NB4 (cell line): ENCODE measurements around the gene TBC1D12.
"Not testable (repeated sequence)": the region's sequence is repeated elsewhere in the genome, so short reads cannot be mapped to it uniquely, and the experiment has no call there.

Source experiments
- DNase-seq: peaks from one replicate; pipeline ENCODE4 v3.0.0; 2010; ENCODE audit warnings: low read depth
- H3K4me3 ChIP-seq: one replicate; pipeline ENCODE4 v1.5.1; 2011; ENCODE audit warnings: mild to moderate bottlenecking, low read depth, low read length, moderate library complexity
- CTCF ChIP-seq: IDR thresholded peaks from one replicate; pipeline ENCODE4 v1.5.1; 2012; ENCODE audit warnings: low read depth, low read length
- MAX ChIP-seq: IDR thresholded peaks from 2 replicates; pipeline ENCODE4 v1.6.1; 2011; ENCODE audit warnings: low read depth, low read length
- MYC ChIP-seq: IDR thresholded peaks from 2 replicates; pipeline ENCODE4 v1.6.1; 2011; ENCODE audit warnings: low read depth, low read length
- POLR2A ChIP-seq: IDR thresholded peaks from 2 replicates; pipeline ENCODE4 v1.6.1; 2011; ENCODE audit warnings: mild to moderate bottlenecking; ENCODE audit not compliant: insufficient read length; ENCODE audit errors: extremely low read depth

TBC1D12 gene

GRCh38 chr10:94546901-94547185 lies 144.5 kb downstream of the TBC1D12 start:
- no peak for DNase-seq
- TF ChIP-seq CTCF = no peak
- no peak for TF ChIP-seq POLR2A
- no peak for TF ChIP-seq MAX
- TF ChIP-seq MYC = no peak
- peak overlapping the region; percentile 90 for H3K4me3 ChIP-seq

- TF ChIP-seq POLR2A (no peak), MAX (no peak), CTCF (no peak), MYC (no peak)
- no peak overlapping the region for H3K4me3 ChIP-seq
- DNase-seq = no peak
These were observed 146.9 kb downstream of the TBC1D12 start for GRCh38 chr10:94549221-94549620.

GRCh38 chr10:94567714-94568307 lies 165.5 kb downstream of the TBC1D12 start:
- DNase-seq, H3K4me3 ChIP-seq: not testable (repeated sequence)

DNA sequence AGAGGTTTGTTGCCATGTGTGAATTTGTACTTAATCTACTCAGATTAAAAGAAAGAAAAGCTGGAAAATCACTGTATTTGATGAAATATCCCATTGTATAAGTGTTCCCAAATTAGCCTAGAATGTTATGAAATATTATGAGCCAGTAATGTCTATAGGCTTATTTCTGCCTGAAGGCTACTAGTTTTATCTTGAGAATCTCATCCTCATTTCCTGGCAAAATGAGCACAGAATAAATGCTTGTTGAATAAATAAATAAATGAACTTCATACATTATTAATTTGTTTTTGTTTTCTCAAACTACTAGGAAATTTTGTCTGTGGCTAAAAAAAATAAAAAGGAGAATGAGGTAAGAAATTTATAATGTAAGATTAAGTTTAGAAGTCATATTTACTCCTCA lies 168.7 kb downstream of the TBC1D12 start:
- no peak overlapping the region for H3K4me3 ChIP-seq
- DNase-seq = no peak
- TF ChIP-seq MYC (no peak), CTCF (no peak), POLR2A (no peak), MAX (no peak)

DNA sequence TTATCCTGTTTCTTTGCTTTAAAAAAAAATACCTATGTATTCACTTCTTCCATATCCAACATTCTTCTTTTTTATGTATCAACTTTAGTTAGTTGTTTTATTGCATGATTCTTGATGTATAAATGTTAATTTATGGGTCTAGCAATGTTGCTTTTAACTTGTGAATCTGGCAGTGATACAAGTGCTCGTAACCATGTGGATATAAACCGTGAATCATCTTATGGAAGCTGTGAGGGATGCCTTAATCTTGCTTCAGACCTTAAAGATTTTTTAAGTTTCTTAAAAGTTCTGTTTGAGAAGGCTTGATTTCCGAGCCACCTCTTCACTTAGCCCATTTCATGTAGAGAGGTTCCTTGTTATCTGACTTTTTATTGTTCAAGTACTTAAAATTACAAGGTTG lies 169.2 kb downstream of the TBC1D12 start:
- DNase-seq = no peak
- no peak for TF ChIP-seq MYC
- TF ChIP-seq POLR2A = no peak
- no peak for TF ChIP-seq CTCF
- TF ChIP-seq MAX = no peak
- no peak overlapping the region for H3K4me3 ChIP-seq

- TF ChIP-seq MAX = no peak
- no peak for TF ChIP-seq CTCF
- TF ChIP-seq POLR2A = no peak
- TF ChIP-seq MYC = no peak
- H3K4me3 ChIP-seq = no peak overlapping the region
- DNase-seq = peak; percentile 8
These were observed 176.4 kb downstream of the TBC1D12 start for GRCh38 chr10:94578790-94579189.
